IPS-18a (cell line): ENCODE results near the gene DOK7.

Experiments
- H3K27ac ChIP-seq: one replicate; pipeline ENCODE4 v1.5.1; 2013; ENCODE audit warnings: low read length
- H3K27me3 ChIP-seq: one replicate; pipeline ENCODE4 v1.6.1; 2013; ENCODE audit warnings: mild to moderate bottlenecking, low read length; ENCODE audit not compliant: control insufficient read depth, insufficient read depth
- H3K36me3 ChIP-seq: one replicate; pipeline ENCODE4 v1.6.1; 2013; ENCODE audit warnings: low read depth, low read length; ENCODE audit not compliant: control insufficient read depth
- H3K4me1 ChIP-seq: one replicate; pipeline ENCODE4 v1.6.1; 2013; ENCODE audit warnings: low read depth, low read length; ENCODE audit not compliant: control insufficient read depth
- H3K4me3 ChIP-seq: one replicate; pipeline ENCODE4 v1.5.1; 2013; ENCODE audit warnings: low read length
- H3K9ac ChIP-seq: one replicate; pipeline ENCODE4 v1.6.1; 2013; ENCODE audit warnings: mild to moderate bottlenecking, low read length, moderate library complexity
- H3K9me3 ChIP-seq: one replicate; pipeline ENCODE4 v1.6.1; 2013; ENCODE audit warnings: low read depth, low read length; ENCODE audit not compliant: control insufficient read depth

Gene DOK7

GRCh38 chr4:3420956-3421355, 42.1 kb upstream of the DOK7 start:
- Histone ChIP-seq H3K9ac (no peak overlapping the region), H3K36me3 (no peaks in the 10 kb centered on the region), H3K4me1 (no peaks in the 10 kb centered on the region), H3K4me3 (no peak overlapping the region), H3K27me3 (no peaks in the 10 kb centered on the region), H3K27ac (no peak overlapping the region), H3K9me3 (no peaks in the 10 kb centered on the region)

GRCh38 chr4:3421470-3421869, 41.6 kb upstream of the DOK7 start:
- H3K4me3 ChIP-seq = no peak overlapping the region
- no peaks in the 10 kb centered on the region for H3K9me3 ChIP-seq
- no peaks in the 10 kb centered on the region for H3K4me1 ChIP-seq
- H3K27me3 ChIP-seq = no peaks in the 10 kb centered on the region
- H3K27ac ChIP-seq = no peak overlapping the region
- no peaks in the 10 kb centered on the region for H3K36me3 ChIP-seq
- H3K9ac ChIP-seq = no peak overlapping the region

GRCh38 chr4:3422241-3422801, 40.8 kb upstream of the DOK7 start:
- no peak overlapping the region for H3K4me3 ChIP-seq
- H3K4me1 ChIP-seq = no peaks in the 10 kb centered on the region
- no peaks in the 10 kb centered on the region for H3K9me3 ChIP-seq
- no peaks in the 10 kb centered on the region for H3K36me3 ChIP-seq
- no peaks in the 10 kb centered on the region for H3K27me3 ChIP-seq
- H3K27ac ChIP-seq = no peak overlapping the region
- no peak overlapping the region for H3K9ac ChIP-seq

GRCh38 chr4:3422808-3423297, 40.3 kb upstream of the DOK7 start:
- Histone ChIP-seq H3K27ac (no peak overlapping the region), H3K36me3 (no peaks in the 10 kb centered on the region), H3K4me3 (no peak overlapping the region), H3K27me3 (no peaks in the 10 kb centered on the region), H3K9me3 (no peaks in the 10 kb centered on the region), H3K9ac (no peak overlapping the region), H3K4me1 (no peaks in the 10 kb centered on the region)

DNA sequence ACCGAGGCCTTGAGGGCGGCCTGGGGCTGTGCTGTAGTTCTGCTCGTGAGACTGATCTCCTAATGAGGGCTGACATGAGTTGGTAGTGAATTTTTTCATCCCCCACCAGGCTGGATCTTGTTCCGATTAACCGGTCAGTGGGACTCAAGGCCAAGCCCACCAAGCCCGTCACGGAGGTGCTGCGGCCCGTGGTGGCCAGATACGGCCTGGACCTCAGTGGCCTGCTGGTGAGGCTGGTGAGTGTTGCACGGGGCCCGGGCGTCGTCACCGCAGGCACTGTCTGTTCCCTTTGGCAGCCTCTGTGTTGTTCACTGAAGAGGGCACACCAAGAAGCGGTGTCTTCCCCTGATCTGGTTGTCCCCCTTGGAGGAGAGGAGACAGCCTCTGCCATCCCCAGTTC, 39.7 kb upstream of the DOK7 start:
- Histone ChIP-seq H3K27me3 (no peaks in the 10 kb centered on the region), H3K4me1 (no peaks in the 10 kb centered on the region), H3K9me3 (no peaks in the 10 kb centered on the region), H3K36me3 (no peaks in the 10 kb centered on the region), H3K9ac (no peak overlapping the region), H3K4me3 (no peak overlapping the region), H3K27ac (no peak overlapping the region)

DNA sequence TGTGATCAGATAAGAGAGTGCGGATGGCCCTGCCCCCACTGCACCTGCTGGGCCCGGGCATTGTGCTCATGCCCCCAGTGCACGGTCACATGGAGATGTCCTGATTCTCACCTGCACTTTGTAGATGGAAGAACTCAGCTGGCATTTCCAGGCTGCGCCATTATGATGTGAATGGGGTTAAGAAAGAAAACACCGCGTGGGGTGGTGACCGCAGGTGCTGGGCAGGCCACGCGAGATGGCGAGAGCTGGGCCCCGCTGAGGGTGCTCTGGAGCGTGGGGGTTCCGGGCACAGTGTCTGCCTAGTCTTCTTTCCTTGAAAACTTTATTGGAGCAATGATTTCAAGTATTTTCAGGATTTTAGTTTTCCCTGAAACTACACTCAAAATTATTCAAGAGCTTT, 39.2 kb upstream of the DOK7 start:
- no peaks in the 10 kb centered on the region for H3K9me3 ChIP-seq
- H3K27ac ChIP-seq = no peak overlapping the region
- no peaks in the 10 kb centered on the region for H3K27me3 ChIP-seq
- H3K9ac ChIP-seq = no peak overlapping the region
- no peak overlapping the region for H3K4me3 ChIP-seq
- H3K36me3 ChIP-seq = no peaks in the 10 kb centered on the region
- no peaks in the 10 kb centered on the region for H3K4me1 ChIP-seq

GRCh38 chr4:3424522-3425095, 38.5 kb upstream of the DOK7 start:
- no peaks in the 10 kb centered on the region for H3K36me3 ChIP-seq
- H3K27ac ChIP-seq = no peak overlapping the region
- no peaks in the 10 kb centered on the region for H3K9me3 ChIP-seq
- no peak overlapping the region for H3K4me3 ChIP-seq
- H3K4me1 ChIP-seq = no peaks in the 10 kb centered on the region
- no peaks in the 10 kb centered on the region for H3K27me3 ChIP-seq
- H3K9ac ChIP-seq = no peak overlapping the region

DNA sequence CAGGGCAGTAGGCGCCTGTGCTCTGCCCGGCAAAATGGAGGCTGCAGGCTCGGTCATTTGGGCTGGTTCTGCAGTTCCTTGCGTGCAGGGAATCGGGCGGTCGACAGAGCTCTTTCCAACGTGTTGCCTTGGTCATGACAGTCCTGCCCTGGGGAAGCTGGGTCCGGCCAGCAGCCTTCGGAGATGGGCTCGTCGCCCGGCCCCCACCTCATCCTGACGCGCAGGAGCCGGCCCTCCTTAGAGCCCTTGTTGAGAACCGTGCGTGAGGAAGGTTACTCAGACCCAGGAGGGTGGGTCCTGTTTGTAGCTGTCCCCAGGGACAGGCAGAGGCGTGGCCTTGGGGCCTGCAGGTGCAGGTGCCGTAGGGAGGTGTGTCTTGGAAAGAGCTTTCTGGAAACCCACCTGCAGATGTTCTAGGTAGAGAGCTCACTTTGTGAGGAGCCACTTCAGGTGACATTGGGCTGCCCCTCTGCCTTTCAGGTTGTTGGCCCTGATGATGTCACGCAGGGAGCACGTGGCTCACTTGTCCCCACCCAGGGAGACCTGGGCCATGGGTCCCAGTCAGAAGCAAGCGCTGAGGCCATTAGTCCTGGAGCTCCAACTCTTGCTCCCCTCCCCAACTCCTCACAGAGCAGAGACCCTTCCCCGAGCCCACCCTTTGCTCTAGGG, 36.5 kb upstream of the DOK7 start:
- Histone ChIP-seq H3K4me3 (no peak overlapping the region), H3K27me3 (no peaks in the 10 kb centered on the region), H3K27ac (no peak overlapping the region), H3K36me3 (no peaks in the 10 kb centered on the region), H3K9ac (no peak overlapping the region), H3K4me1 (no peaks in the 10 kb centered on the region), H3K9me3 (no peaks in the 10 kb centered on the region)

DNA sequence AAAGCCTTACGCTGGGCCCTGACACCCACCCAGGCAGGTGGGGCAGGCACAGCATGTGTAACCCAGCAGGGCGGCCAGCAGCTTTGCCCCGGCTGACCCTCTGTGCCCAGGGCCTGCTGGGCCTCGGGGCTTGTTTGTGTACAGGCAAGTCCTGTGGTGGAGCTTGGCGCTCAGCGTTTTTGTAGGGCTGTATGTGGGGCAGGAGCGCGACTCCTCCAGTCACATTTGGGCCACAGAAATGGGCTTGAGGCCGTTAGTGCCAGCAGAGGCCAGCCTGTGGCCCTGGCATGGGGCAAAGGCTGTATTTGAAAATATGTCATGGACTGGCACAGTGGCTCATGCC, 36.0 kb upstream of the DOK7 start:
- H3K4me1 ChIP-seq = no peaks in the 10 kb centered on the region
- no peaks in the 10 kb centered on the region for H3K9me3 ChIP-seq
- H3K36me3 ChIP-seq = no peaks in the 10 kb centered on the region
- H3K27ac ChIP-seq = no peak overlapping the region
- no peaks in the 10 kb centered on the region for H3K27me3 ChIP-seq
- no peak overlapping the region for H3K4me3 ChIP-seq
- no peak overlapping the region for H3K9ac ChIP-seq

- H3K4me3 ChIP-seq = no peak overlapping the region
- no peaks in the 10 kb centered on the region for H3K36me3 ChIP-seq
- no peaks in the 10 kb centered on the region for H3K27me3 ChIP-seq
Measured at GRCh38 chr4:3427706-3428446, 35.2 kb upstream of the DOK7 start.

GRCh38 chr4:3429651-3430050, 33.5 kb upstream of the DOK7 start:
- Histone ChIP-seq H3K4me1 (no peaks in the 10 kb centered on the region), H3K27ac (no peak overlapping the region), H3K4me3 (no peak overlapping the region), H3K9me3 (no peaks in the 10 kb centered on the region), H3K27me3 (no peaks in the 10 kb centered on the region), H3K9ac (no peak overlapping the region), H3K36me3 (no peaks in the 10 kb centered on the region)

More at GRCh38 chr4:3427706-3428446, 35.2 kb upstream of the DOK7 start:
- H3K27ac ChIP-seq = no peak overlapping the region
- H3K4me1 ChIP-seq = no peaks in the 10 kb centered on the region
- H3K9ac ChIP-seq = no peak overlapping the region
- H3K9me3 ChIP-seq = no peaks in the 10 kb centered on the region
